ENCODE measurements around the gene RHBDL2.
"Not testable (repeated sequence)": the region's sequence is repeated elsewhere in the genome, so short reads cannot be mapped to it uniquely, and the experiment has no call there.

RHBDL2 gene

DNA sequence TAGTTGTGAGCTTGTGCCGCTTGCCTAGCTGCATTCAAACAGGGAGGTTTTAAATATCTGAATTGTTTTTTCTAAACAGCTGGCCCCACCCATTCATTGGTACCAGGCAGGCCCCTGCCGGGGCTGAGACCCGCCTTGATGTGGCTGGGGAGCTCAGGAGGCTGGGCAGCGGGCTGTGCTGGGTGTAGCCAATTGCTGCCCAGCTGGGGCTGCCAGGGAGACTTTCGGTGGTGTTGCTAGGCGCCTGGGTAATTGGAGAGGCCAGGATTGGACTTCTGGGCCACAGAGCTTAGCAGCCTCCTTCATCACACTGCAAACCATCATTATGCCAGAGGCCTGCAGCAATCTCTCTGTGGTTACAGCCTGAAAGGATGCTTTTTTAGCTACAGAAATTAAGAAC lies 12.2 kb downstream of the RHBDL2 start:
- no peak for DNase-seq

- DNase-seq = no peak
Measured at GRCh38 chr1:38929054-38929453, 12.6 kb downstream of the RHBDL2 start.

DNA sequence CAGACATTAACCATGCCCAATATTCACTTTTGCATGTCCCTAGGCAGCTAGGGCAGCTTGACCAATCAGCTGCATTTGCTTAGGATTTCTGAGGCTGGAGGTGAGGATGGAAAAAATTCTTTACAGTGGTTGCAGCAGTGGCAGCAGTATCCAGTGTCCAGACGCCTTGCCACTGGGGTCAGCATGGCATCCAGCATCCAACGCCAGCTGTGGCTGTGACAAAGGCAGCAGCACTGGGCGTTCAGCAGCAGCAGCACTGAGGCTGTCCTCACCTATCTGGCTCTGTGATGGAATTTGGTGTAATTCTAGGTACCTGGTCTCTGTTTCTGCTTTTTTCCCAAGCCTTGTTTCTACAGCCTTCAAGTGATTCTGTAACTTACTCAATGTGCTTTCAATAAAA lies 15.5 kb downstream of the RHBDL2 start:
- DNase-seq = no peak

DNA sequence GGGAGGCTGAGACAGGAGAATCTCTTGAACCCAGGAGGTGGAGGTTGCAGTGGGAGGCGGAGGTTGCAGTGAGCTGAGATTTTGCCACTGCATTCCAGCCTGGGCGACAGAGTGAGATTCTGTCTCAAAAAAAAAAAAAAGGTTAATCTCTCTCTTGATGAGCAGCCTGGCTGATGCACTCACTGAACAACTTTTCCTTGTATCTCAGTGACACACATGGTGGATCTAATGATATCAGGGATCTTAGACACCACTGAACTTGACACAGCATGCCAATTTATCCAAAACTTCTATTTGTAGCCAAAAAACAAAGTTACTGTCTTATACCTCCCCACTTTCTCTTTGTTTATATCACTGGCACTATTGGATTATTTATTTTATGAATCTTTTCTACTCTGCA lies 16.2 kb downstream of the RHBDL2 start:
- no peak for DNase-seq

- DNase-seq = peak; percentile 14
Measured at GRCh38 chr1:38923607-38924006, 18.0 kb downstream of the RHBDL2 start.

- no peak for DNase-seq
Measured at GRCh38 chr1:38919130-38919529, 22.5 kb downstream of the RHBDL2 start.

- DNase-seq = no peak
Measured at GRCh38 chr1:38918568-38918967, 23.1 kb downstream of the RHBDL2 start.

DNA sequence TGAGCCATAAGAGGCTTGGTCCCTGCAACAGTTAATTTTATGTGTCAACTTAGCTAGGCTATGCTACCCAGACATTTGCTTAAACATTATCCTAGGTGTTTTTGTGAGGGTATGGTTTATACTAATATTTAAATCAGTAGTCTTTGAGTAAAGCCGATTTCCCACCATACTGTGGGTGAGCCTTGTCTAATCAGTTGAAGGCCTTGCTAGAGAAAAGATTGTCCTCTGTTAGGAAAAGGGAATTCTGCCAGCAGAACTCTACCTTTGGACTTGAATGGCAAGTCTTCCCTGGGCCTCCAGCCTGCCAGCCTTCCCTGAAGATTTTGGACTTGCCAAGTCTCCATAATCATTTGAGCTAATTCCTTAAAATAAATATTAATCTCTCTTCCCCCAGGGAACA lies 23.9 kb downstream of the RHBDL2 start:
- no peak for DNase-seq

- DNase-seq = no peak
Measured at GRCh38 chr1:38917337-38917736, 24.3 kb downstream of the RHBDL2 start.

DNA sequence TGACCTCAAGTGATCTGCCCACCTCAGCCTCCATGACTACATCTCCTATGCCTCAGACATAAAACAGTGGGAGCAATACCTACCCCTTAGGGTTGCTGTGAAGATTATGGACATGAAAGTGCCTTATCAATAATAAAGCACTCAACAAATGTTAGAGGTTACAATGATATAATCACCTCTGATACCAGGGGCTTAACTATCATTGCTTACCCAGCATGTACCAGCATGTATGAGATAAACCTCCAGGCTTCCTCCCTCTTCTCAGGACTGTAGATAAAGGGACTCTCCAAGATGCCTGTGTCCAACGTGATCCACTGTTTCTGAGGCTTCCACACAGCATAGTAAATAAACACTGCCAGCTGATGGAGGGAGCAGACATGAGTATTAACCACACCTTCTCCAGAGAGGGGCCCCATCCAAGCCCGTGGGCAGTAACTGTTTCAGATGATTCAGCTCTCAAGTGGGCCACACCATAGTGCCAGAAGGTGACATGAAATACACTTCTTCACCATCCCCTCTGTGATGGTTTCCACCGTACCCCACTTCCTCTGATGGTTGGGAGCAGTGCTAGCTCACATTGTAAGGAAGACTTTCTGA lies 26.2 kb downstream of the RHBDL2 start:
- peak; percentile 29 for DNase-seq

DNA sequence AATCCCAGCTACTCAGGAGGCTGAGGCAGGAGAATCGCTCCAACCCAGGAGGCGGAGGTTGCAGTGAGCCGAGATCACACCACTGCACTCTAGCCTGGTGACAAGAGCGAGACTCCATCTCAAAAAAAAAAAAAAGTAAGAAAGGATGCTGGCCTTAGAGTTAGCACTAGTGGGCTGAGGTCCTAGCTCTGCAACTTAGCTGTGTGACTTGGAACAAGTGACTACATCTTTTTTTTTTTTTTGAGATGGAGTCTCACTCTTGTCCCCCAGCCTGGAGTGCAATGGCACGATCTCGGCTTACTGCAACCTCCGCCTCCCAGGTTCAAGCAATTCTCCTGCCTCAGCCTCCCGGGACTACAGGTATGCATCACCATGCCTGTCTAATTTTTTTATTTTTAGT lies 26.7 kb downstream of the RHBDL2 start:
- DNase-seq = not testable (repeated sequence)

GRCh38 chr1:38908821-38909220 lies 32.8 kb downstream of the RHBDL2 start:
- no peak for DNase-seq

GRCh38 chr1:38905985-38906384 lies 35.6 kb downstream of the RHBDL2 start:
- no peak for DNase-seq

GRCh38 chr1:38899560-38899959 lies 42.1 kb downstream of the RHBDL2 start:
- DNase-seq = no peak

DNA sequence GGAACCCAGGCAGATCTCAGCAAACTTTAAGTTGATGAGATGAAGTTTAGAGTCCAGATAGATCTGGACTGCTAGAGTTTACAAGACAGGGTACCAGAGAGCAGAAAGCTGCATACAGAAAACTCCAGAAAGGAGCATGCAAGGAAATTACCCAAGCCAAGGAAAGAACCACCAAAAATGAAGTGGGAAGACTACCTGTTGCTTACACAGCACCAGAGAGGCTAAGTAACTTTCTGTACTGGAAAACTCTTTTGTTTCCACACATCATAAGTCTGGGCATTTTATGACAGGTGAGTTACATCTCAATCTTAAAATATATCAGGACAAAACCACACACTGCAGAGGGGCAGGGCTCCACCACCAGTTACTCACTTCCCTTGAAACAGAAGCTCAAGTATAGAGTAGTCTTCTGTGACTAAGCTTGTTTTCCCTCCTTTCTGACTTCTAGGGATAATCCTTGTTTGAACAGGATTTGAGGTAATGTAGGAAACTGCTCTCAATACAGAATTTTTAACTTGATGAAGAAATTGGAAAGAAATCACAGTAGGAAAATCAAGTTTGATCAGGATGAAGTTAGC lies 42.9 kb downstream of the RHBDL2 start:
- DNase-seq = no peak

DNA sequence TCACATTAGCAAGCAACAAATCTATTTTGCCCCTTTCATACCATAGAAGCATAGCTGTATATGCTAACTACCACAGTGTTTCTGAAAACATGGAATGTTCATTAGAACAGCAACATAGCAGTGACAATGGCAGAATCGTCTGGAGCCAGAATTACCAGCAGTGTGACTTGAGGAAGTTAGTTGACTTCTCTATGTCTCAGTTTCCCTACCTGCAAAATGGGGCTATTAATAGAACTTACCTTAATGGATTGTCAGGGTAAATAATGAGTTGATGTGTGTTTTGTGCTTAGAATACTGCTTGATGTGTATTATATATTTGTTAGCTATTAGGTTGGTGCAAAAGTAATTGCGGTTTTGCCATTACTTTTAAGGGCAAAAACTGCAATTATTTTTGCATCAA lies 45.5 kb downstream of the RHBDL2 start:
- no peak for DNase-seq

DNA sequence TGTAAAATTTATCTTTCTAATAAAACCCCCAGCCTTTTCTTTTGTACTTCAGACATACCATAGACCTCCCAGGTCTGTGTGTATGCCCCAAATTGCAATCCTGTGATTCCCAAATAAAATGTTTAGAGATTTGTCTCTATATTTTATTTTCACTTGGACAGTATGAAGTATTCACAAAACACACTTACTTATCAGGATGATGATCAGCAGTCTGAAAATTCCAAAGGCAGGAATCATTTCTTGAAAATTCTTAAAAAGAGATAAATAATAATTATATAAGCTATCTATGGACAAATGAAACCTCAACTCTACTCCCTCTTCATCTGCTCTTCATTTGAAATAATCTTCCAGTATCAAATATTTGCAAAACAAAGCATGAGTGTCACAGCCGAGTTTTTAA lies 48.7 kb downstream of the RHBDL2 start:
- DNase-seq = no peak

DNA sequence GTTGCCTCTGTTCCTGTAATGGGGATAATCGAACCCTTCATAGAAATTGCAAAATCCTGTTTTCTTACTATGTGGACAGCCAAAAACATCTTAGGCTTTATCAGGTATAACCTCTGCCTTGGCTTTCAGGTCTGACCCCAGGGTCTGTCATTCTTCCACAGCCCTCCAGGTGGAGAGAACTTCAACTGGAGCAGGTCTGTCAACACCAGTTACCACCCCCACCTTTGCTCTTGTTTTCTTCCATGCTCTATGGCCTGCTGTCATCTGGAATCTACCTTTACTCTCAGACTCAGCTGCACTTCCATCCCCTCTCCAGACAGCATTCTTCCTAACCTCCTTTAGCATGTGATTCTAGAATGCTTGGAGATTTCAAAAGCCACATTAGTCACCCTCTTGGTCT lies 49.9 kb downstream of the RHBDL2 start:
- no peak for DNase-seq

GRCh38 chr1:38889589-38889988 lies 52.0 kb downstream of the RHBDL2 start:
- no peak for DNase-seq

DNA sequence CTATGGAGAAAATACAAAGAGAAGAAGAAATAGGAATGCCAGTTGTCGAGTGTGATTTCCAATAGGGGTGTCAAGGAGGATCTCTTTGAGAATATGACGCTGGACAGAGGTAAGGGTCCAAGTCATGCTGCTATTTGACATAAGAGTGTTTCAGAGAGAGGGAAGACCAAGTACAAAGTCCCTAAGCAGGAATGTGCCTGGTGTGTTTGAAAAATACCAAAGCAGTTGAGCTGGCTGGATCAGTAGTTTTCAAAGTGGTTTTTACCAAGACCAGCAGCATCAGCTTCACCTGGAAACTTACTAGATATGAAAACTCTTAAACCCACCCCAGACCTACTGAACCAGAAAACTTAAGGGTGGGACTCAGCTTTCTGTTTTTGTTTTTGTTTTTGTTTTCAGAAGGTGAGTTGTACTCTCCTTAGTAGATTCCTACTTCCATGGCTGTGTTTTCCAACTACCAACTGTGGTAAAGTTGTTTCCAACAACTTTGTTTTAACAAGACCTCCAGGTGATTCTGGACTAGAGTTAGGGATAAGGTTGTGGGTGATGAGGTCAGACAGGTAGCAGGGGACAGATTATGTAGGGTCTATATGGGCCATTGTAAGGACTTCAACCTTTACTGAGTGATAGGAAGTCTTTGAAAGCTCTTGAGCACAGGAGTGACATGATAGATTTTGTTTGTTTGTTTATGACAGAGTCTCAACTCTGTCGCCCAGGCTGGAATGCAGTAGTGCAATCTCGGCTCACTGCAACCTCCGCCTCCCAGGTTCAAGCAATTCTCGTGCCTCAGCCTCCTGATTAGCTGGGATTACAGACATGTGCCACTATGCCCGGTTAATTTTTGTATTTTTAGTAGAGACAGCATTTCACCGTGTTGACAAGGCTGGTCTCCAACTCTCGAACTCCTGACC lies 53.0 kb downstream of the RHBDL2 start:
- DNase-seq = no peak

DNA sequence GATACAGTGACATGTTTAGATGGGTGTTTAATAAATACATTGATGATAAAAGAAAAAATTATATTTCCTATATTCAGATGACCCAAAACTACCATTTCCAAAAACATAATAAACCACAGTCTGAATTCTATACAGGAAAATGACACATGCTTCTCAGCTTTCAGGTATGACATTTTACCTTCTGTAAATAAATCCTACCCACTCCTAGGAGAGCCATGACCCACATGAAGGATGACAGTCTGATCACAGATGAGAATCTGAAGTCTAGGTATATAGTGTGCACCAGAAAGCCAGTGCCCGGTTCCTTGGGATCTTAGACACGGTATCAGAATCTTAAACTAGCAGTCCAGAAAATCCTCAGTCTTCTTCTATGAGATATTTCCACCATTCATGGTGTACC lies 56.5 kb downstream of the RHBDL2 start:
- no peak for DNase-seq

DNA sequence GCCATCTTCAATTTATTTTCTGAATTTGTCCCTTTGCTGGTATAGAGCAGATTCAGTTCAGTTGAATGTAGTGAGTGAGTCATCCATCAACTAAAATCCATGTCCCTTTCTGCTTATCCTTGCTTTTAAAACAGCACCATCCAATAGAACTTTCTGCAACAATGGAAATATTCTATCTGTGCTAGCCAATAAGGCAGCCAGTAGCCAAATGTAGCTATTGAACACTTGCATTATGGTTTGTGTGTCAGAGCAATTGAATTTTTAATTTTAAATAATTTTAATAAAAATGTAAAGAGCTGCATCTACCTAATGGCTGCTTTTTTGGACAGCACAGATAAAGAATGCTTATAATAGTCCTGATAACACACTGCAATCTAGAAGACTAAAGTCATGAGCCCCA lies 60.1 kb downstream of the RHBDL2 start, which contains the start of gene GJA9:
Gene GJA9 (minus strand): TSS at position 101 of the 400 bp plus-strand sequence. CDS start 5,489 bp downstream, outside the sequence.
- no peak for DNase-seq

GRCh38 chr1:38875811-38876210 lies 65.8 kb downstream of the RHBDL2 start:
- DNase-seq = no peak
